A673 (cell line): ENCODE results near the gene ISYNA1. TPM values are rescaled to one million over a fixed set of nuclear protein-coding genes. Genes with fewer than 3 reads are reported as not detected.

Experiments
- BruUV-seq: library from RNA; stranded (reverse); fragments of 400-500 nt; replicated peaks from 2 replicates; lab custom pipeline; 2021; lab: Mats Ljungman, UMichigan
- CTCF ChIA-PET: fragments of 300-600 bp; sonication (Branson Sonifier 250); formaldehyde crosslinking; loops from one replicate; lab custom pipeline; 2022; ENCODE audit warnings: antibody characterized with exemption; lab: Charles Lee
- POLR2A ChIA-PET: fragments of 300-600 bp; sonication (Branson Sonifier 250); formaldehyde crosslinking; loops from one replicate; lab custom pipeline; 2022; ENCODE audit warnings: antibody characterized with exemption; ENCODE audit not compliant: low non-redundant PET; lab: Charles Lee
- DNase-seq: peaks from one replicate; pipeline ENCODE4 v3.0.0-alpha.2; 2015; ENCODE audit warnings: low spot score
- H3K27ac ChIP-seq: fragments of 200-600 bp; sonication (generic); 2 replicates; pipeline ENCODE4 v1.5.1; 2016; ENCODE audit warnings: mixed run types, low read depth, mild to moderate bottlenecking, mixed read lengths, antibody characterized with exemption, low read length; ENCODE audit not compliant: poor library complexity, severe bottlenecking
- H3K27me3 ChIP-seq: fragments of 200-600 bp; sonication (generic); replicated peaks from 2 replicates; pipeline ENCODE4 v1.6.1; 2017; ENCODE audit warnings: mixed run types, low read depth, mild to moderate bottlenecking, mixed read lengths, antibody characterized with exemption, low read length; ENCODE audit not compliant: insufficient read depth, poor library complexity
- H3K36me3 ChIP-seq: fragments of 200-600 bp; sonication (generic); 2 replicates; pipeline ENCODE4 v1.6.1; 2016; ENCODE audit warnings: mixed run types, mild to moderate bottlenecking, mixed read lengths, antibody characterized with exemption, low read length; ENCODE audit not compliant: insufficient read depth, poor library complexity, severe bottlenecking
- H3K4me1 ChIP-seq: fragments of 200-600 bp; sonication (generic); 2 replicates; pipeline ENCODE4 v1.6.1; 2017; ENCODE audit warnings: mixed run types, mild to moderate bottlenecking, mixed read lengths, antibody characterized with exemption, low read length; ENCODE audit not compliant: insufficient read depth, poor library complexity, severe bottlenecking
- H3K4me3 ChIP-seq: fragments of 200-600 bp; sonication (generic); 2 replicates; pipeline ENCODE4 v1.5.1; 2016; ENCODE audit warnings: low read depth, mixed run types, mild to moderate bottlenecking, mixed read lengths, low read length; ENCODE audit not compliant: poor library complexity, severe bottlenecking
- H3K9me3 ChIP-seq: fragments of 200-600 bp; sonication (generic); 2 replicates; pipeline ENCODE4 v1.6.1; 2016; ENCODE audit warnings: mixed run types, low read depth, mild to moderate bottlenecking, mixed read lengths, antibody characterized with exemption, low read length; ENCODE audit not compliant: poor library complexity, severe bottlenecking
- EZH2 ChIP-seq: fragments of 200-600 bp; sonication (generic); IDR thresholded peaks from 2 replicates; pipeline ENCODE4 v1.6.1; 2017; ENCODE audit warnings: borderline replicate concordance, low read depth, mild to moderate bottlenecking, mixed read lengths, antibody characterized with exemption, low read length; ENCODE audit not compliant: poor library complexity, severe bottlenecking
- intact Hi-C: fragments of 100-400 bp; cut with micrococcal nuclease; formaldehyde crosslinking; loops from one replicate; pipeline ENCODE4 v1.10.0; 2022; ENCODE audit not compliant: unreplicated experiment
- total RNA-seq: library from RNA; stranded (reverse); gene quantifications from 2 replicates; pipeline ENCODE4 v1.2.3, GENCODE V29; 2021
- TF ChIP-seq, protein P1 (sequence below): fragments of 300-800, 200-600 bp; sonication (generic); conservative IDR thresholded peaks from 2 replicates; pipeline ENCODE4 v1.5.1; 2017; ENCODE audit warnings: low read depth, mild to moderate bottlenecking, antibody characterized with exemption, low read length, moderate library complexity, mixed read lengths

The ISYNA1 gene
- total RNA-seq, 1 experiment from 2014 or later = 153 TPM

GRCh38 chr19:18414504-18415177 lies 23.3 kb downstream of the ISYNA1 start:
- no peaks in the 10 kb centered on the region for H3K9me3 ChIP-seq
- TSS peak; percentile 62 for BruUV-seq
- H3K4me1 ChIP-seq = peaks cover 50% of the 10 kb centered on the region
- peak overlapping the region; percentile 99 for H3K27ac ChIP-seq
- TF ChIP-seq, protein P1, sequence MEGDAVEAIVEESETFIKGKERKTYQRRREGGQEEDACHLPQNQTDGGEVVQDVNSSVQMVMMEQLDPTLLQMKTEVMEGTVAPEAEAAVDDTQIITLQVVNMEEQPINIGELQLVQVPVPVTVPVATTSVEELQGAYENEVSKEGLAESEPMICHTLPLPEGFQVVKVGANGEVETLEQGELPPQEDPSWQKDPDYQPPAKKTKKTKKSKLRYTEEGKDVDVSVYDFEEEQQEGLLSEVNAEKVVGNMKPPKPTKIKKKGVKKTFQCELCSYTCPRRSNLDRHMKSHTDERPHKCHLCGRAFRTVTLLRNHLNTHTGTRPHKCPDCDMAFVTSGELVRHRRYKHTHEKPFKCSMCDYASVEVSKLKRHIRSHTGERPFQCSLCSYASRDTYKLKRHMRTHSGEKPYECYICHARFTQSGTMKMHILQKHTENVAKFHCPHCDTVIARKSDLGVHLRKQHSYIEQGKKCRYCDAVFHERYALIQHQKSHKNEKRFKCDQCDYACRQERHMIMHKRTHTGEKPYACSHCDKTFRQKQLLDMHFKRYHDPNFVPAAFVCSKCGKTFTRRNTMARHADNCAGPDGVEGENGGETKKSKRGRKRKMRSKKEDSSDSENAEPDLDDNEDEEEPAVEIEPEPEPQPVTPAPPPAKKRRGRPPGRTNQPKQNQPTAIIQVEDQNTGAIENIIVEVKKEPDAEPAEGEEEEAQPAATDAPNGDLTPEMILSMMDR = no peak
- no peak for TF ChIP-seq EZH2
- H3K4me3 ChIP-seq = no peak overlapping the region
- POLR2A ChIA-PET = interaction anchor here (0.6 to 1.1 kb wide), 3 partner anchors 20 to 135 kb away, joined by 3 to 4 read pairs (median 4); partner anchors contain the start of gene JUND
- DNase-seq = no peak
- intact Hi-C loops = loop anchor here (5.0 kb wide), 1 partner anchor 212 kb away; the partner anchor contains the start of gene RAB3A
- no peaks in the 10 kb centered on the region for H3K27me3 ChIP-seq
- CTCF ChIA-PET = interaction anchor here (0.5 to 1.1 kb wide), 3 partner anchors 64 to 147 kb away, joined by 3 to 7 read pairs (median 4); no protein-coding TSS in a partner anchor
- H3K36me3 ChIP-seq = no peaks in the 10 kb centered on the region

- Histone ChIP-seq H3K36me3 (no peaks in the 10 kb centered on the region), H3K9me3 (no peaks in the 10 kb centered on the region), H3K27ac (no peak overlapping the region), H3K4me3 (no peak overlapping the region), H3K4me1 (peaks cover 38% of the 10 kb centered on the region), H3K27me3 (no peaks in the 10 kb centered on the region)
- no peak for DNase-seq
- POLR2A ChIA-PET = no interaction called here
- TF ChIP-seq, protein P1 = no peak
- TF ChIP-seq EZH2 = no peak
- CTCF ChIA-PET = interaction anchor here (0.5 to 2.6 kb wide), 2 partner anchors 134 to 144 kb away, joined by 4 to 13 read pairs; no protein-coding TSS in a partner anchor
- no TSS peak for BruUV-seq
- intact Hi-C loops = no loop called here
Measured at GRCh38 chr19:18412610-18413239, 25.2 kb downstream of the ISYNA1 start.

DNA sequence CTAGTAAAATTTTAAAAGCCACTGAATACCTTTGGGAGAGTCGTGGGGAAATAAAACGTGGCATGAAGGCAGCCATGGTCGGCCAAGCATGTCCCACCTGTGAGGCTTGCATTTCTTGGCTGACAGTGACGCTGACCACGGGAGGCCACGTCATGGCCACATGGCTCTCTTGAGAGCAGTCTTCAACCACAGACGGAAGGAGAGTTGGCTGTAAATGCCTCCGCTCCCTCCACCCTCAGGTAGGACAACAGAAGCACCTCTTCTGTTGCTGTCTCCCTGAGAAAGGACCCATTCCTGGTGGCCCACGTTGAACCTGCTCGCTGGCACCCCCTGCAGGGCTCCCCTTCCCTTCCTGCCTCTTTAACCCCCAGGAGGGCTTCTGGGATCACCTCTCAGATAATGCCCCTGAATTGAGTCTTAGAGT lies 29.9 kb downstream of the ISYNA1 start:
- BruUV-seq = no TSS peak
- no peak overlapping the region for H3K4me3 ChIP-seq
- DNase-seq = peak; percentile 56
- ChIA-PET POLR2A (no interaction called here), CTCF (no interaction called here)
- H3K36me3 ChIP-seq = no peaks in the 10 kb centered on the region
- no peaks in the 10 kb centered on the region for H3K27me3 ChIP-seq
- TF ChIP-seq, protein P1 = peak; percentile 72
- no peak for TF ChIP-seq EZH2
- H3K4me1 ChIP-seq = no peaks in the 10 kb centered on the region
- intact Hi-C loops = no loop called here
- no peak overlapping the region for H3K27ac ChIP-seq
- H3K9me3 ChIP-seq = no peaks in the 10 kb centered on the region
